Measurements from ENCODE around the gene NIP7.

- TF ChIP-seq CTCF (IDR thresholded peaks at IDR 0.05) (no peak), ZFX (IDR thresholded peaks at IDR 0.05; ENCODE audit: borderline replicate concordance) (no peak)
Observed at GRCh38 chr16:69307856-69308255, 31.7 kb upstream of the NIP7 start.

Measured in 22Rv1 (cell line).